CD4-positive, alpha-beta T cell treated with Interleukin-6 for 4 hours (primary cell): Measurements from ENCODE around the gene AXIN1.
"Not testable (repeated sequence)": the region's sequence is repeated elsewhere in the genome, so short reads cannot be mapped to it uniquely, and the experiment has no call there.

Experiments used
- DNase-seq: peaks from one replicate; pipeline ENCODE4 v3.0.0-alpha.2; 2020; ENCODE audit warnings: mixed read lengths

The AXIN1 gene

DNA sequence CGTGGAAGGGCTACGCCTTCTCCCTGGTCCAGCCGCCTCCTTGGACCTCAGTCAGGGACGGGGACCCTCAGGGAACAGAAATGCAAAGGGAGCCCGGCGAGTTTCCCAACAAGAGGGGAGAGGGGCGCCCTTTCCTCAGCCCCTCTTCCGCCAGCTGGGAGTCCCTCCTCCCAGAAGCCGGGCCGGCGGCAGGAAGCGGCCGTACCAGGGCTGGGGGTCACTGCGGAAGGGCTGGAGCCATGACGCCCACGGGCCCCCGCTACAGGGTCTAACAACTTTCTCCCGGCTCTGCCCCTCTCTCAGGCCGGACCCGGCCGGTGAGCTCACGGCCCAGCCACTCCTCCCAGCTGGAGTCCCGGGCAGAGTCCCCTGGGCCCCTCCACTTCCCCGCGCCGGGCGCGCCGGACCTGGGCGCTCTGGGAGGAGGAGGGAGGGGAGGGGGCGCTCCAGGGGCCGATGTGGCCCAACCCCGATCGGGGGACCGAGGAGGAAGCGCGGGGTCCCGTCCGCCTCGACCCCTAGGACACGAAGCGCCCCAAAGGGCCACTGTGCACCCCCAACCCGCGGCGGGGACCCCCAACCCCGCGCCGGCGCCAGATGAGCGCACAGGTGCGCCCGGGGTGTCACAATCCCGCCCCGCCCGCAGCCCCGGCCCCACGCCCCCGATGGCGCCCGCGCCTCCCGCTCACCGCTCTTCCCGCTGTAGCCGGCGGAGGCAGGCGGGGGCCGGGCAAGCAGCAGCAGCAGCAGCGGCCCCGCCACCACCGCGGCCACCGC is 28.7 kb upstream of the AXIN1 start:
- DNase-seq: peak; percentile 61

DNA sequence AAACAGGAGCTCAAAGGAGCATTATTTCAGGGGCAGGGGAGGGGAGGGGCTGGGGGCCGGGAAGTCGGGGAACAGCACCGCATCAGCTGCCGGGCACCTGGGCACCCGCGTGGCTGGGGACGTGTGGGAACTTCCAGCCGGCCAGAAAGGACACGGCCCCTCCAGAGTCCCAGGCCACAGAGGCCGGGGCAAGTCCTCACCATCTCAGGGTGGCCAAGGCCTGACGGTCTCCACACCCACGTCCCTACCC is 28.2 kb upstream of the AXIN1 start:
- no peak for DNase-seq

DNA sequence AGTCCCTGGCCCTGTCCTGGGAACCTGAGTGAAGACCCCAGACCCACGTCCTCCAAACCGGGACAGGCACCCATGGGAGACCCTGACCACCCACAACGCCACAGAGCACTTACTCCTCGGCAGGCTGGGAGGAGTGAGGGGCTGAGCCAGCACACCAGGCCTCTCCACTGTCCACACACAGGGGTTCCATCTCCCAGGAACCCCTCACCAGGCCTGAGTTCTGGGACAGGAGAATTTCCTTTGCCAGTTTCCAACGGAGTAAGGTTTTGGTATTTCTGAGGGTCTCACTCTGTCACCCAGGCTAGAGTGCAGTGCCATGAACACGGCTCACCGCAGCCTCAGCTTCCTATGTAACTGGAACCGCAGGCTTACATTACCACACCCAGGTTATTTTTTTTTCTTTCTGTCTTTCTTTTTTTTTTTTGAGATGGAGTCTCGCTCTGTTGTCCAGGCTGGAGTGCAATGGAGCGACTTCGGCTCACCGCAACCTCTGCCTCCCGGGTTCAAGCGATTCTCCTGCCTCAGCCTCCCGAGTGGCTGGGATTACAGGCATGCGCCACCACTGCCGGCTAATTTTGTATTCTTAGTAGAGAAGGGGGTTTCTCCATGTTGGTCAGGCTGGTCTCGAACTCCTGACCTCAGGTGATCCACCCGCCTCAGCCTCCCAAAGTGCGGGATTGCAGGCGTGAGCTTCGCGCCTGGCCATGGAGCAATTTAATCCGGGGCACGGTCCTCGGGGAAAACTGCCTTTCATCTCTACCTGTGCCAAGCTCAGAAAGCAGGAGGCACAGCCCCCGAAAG is 27.6 kb upstream of the AXIN1 start:
- DNase-seq: peak; percentile 44

DNA sequence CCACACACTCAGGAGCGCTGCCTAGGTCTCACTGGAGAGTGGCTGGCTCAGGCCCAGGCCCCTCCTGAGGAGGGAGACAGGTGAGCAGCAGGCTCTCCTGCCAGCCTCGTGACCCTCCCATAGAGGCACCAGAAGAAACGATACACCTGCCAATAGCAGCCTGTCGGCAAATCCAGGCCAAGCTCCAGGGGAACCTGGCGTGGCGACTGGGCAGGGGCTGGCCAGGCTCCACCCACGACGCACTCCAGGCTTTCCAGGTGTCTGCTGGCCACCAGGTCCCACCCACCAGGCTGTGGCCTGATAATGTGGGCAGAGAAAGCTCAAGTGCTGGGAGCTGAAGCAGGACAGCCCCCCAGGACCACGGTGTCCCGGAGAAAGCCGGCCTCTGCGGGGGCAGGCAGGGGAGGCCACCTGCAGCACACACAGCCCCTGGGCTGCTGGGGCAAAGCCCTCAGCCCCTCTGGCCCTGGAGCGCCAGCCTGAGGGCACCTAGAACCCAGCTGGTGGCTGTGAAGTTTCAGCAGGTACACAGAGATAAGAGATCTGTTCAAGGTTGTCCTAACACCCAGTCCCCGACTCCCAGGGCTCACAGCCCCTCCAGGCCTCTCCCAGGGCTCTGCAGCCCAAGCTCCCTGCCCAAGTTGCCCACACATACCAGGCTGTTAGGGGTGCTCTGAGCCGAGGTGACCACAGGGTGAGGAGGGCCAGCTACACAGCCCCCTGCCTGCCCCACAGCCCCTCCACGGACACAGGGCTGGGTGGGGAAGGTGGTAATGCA is 26.8 kb upstream of the AXIN1 start:
- no peak for DNase-seq

DNA sequence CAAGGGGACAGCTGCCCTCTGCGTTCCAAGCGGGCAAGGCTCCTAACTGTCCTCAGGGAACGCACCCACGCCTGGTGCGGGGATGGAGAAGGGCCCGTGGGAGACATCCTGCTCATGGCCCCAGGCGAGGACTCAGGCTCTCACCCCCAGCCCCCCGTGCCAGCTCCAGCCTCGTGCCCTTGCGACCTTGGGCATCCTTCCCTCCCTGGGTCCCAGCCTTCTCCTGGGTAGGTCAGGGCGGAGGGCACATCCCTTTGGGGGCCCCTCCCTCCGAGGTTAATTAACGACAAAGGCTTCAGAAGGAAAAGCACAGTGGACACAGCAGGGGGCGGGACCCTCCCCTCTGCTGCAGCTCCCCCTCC is 26.3 kb upstream of the AXIN1 start:
- DNase-seq: no peak

DNA sequence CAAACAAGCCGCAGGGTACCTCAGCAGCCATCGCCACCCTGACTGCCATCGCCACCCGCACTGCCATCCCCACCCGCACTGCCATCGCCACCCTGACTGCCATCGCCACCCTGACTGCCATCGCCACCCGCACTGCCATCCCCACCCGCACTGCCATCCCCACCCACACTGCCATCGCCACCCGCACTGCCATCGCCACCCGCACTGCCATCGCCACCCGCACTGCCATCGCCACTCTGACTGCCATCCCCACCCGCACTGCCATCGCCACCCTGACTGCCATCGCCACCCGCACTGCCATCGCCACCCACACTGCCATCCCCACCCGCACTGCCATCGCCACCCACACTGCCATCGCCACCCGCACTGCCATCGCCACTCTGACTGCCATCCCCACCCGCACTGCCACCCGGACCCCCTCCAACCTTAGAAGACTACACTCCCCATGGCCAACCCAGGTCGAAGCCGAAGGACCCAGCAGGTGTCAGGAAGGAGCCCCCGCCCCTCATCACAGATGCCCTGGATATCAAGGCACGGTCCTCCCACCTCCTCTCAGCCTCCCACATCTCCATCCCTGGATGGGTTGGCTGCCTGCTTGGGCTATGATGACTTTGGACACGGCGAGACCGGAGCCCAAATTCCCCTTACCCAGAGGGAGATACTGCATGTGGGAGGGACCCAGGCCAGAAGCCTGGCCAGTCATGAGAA is 25.7 kb upstream of the AXIN1 start:
- DNase-seq: not testable (repeated sequence)

DNA sequence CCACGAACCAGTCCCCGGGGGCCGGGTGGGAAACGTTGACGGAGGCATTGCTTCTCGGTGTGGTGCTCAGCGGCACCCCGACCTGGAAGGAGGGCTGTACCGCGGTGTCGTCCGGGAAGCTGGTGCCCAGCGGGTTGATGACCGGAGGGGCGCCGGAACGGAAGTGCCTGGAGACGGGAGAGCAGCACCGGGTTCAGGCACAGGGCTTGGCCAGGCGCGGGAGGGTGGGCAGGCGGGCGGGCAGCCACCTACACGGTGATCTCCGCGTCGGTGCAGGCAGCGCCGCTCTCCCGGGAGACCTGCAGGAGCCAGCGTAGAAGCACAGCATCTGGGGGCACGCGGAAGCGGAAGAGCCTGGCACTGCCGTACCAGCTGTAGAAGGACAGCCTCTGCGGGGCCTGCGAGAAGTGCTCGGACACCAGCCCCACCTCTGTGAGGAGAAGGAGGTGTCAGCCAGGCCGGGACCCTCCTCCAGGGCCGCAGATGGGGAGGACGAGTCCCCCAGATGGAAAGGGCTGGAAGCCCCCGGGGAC is 25.0 kb upstream of the AXIN1 start:
- no peak for DNase-seq

DNA sequence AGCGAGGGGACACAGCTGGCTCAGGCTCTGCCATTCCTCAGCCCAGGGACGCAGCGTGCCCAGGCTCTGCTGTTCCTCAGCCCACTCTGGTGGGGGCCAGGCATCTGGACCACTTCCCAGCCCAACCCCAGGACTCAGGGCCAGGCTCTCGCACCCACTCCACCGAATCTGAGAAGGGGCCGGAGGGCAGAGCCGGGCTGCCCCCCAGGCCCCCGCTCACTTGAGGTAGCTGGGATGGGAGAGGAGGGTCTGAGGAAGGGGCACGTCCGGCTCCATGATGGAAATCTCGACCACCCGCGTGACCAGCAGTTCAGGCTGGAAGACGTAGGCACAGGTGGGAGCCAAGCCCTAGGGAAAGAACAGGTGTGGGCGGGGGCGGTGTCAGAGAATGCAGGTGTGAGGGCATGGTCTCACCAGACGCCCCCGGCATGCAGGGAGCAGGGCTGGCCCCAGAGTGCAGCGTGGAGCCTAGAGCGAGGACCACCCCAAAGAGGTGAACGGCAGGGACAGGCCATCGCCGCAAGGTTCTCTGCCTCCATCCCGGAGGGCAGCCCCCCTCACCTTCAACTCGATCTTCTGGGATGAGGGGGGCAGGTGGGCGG is 24.4 kb upstream of the AXIN1 start:
- DNase-seq: no peak

DNA sequence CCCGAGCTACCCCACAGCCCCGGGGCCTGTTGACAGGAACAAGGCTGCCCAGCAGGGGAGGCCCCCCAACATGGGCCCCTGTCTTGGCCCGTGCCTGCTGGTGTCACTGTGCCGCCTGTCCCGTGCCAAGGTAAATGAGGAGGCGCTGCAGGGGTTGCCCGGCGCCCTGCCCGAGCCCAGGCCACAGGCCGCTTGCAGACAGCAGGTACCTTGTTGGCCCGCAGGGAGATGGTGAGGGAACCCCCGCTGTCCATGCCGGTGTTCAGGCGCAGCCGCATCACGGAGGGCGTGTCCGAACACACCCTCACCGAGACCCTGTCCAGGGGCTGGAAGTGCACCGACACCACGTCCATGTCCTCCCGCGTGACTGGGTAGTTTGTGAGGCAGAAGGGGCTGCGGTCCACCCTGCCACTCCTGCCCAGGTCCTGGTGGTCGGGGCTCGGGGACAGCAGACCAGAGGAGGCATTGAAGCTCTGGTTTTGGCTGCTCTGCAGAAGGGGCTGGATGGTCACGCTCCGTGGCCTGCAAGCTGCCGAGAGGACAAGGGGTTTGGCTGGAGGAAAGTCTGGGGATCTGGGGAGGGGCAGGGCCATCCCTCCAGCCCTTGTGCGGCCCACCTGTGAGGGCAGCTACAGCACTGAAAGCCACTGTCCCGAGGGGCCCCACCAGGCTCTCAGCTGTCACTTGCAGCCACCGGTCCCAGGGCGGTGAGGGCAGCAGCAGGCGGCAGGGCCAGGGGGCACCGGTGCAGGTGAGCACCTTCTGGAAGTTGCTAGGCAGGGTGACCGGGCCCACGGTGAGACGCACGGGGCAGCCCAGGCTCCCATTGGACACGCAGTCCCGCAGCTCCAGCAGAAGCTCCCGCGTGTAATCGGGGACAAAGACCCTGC is 23.6 kb upstream of the AXIN1 start:
- DNase-seq: no peak

DNA sequence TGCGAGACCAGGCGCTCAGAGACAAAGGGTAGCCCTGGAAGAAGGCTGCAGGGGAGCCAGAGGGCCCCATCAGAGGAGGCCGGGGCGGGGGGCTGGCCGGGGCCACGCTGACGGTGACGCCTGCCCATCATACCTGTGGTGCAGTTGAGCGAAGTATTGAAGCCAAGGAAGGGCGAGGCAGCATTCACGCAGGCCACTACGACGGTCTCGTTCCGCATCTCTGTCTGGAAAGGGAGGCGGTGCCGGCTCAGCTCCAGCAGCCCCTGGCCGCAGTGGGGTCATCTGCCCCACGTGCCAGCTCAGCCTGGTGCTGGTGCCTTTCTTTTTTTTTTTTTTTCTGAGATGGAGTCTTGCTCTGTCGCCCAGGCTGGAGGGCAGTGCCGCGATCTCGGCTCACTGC is 22.7 kb upstream of the AXIN1 start:
- DNase-seq: no peak

DNA sequence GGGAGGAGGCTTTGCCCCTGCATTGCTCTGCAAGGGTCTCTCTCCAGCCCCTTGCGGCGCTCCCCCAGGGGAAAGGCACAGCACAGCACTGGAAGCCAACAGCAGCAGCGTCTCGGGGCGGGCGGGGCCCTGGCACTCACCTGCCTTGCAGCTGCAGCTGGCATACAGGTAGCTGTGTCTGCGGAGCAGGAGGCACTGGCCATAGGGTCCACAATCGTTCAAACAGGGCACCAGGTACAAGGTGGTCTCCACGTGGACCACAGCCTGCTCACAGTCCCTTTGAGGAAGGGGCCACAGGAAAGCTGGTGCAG is 22.0 kb upstream of the AXIN1 start:
- DNase-seq: no peak

DNA sequence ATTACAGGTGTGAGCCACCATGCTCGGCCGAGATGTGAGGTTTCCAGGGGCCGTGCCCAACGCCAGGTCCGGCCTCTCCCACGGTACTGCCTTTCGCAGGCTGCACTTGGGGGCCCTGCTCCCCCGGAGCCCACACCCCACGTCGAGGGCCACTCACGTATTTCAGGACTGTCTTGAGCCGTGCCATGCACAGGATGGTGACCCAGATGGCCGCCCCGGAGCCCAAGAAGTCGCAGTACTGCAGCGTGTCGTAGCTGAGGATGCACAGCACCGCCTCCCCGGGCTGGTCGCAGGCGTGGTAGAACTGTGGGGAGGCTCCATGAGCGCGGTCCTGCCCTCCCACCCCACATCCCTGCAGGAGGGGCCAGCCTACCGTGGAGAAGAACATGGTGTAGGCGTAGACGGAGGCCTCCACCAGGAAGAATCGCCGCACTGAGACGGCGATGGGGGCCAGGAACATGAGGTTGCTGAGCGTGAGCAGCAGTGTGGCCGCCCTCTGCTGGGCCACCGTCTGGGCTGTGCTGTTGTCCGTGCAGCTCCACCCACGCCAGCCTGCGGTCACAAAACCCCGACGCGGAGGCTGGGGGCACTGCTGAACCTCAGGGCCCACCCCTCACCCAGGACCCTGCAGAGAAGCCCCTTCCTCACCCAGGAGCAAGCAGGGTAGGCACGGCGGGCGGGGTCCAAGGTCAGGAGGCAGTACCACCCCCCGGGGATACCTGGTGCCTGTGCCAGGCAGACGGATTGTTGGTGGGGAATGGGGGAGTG is 21.5 kb upstream of the AXIN1 start:
- no peak for DNase-seq

DNA sequence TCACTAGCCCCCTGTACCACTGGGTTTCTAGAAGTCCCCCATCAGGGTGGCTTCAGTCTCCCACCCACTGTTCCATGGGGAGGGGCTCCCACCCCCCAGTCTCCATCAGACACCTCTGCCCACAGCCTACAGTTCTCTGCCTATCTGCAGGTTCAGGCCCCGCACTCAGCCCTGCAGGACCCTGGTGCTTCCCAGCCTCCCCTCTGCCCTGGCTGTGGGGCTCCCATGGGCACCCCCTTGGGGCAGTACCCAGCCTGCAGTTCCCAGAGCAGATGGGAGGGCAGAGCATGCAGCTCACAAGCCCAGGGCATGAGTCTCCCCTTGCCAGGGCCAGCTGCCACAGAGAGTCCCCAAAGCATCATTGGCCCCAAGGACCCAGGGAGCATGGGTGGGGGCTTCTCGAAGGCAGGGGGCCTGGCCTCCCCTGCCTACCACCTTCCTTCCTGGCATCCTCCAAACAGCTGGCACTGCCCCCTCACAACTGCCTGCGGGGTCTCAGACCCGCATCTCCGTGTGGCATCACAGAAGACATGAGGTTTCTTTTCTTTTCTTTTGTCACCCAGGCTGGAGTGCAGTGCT is 20.6 kb upstream of the AXIN1 start:
- DNase-seq: no peak

DNA sequence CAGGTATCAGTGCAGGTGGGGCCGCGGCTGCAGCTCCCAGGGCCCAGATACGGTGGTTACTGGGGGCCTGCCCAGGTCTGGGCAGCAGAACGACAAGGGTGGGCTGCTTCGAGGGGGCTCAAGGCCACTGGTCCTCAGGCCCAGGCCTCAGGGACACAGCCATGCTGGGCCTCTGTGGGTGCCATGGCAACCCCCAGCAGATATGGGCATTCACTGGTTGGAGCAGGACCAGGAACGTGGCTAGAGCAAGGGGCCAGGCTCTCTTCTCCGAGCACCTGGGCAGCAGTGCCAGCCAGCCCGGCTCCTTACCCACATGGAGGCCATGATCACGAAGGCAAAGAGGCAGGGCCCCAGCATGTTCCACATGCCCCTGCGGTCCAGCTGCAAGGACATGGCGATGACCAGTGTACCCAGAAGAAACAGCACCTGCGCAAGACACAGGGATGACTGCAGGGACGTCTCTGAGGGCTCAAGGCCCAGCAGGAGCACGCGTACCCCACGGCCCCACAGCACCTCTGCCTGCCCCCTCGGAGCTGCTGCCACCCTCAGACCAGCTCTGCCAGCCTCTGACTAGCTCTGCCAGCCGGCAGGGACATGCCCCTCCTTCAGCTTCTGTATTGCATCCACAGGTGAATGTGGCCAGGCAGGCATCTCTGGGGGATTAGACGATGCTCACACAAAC is 19.9 kb upstream of the AXIN1 start:
- DNase-seq: no peak

DNA sequence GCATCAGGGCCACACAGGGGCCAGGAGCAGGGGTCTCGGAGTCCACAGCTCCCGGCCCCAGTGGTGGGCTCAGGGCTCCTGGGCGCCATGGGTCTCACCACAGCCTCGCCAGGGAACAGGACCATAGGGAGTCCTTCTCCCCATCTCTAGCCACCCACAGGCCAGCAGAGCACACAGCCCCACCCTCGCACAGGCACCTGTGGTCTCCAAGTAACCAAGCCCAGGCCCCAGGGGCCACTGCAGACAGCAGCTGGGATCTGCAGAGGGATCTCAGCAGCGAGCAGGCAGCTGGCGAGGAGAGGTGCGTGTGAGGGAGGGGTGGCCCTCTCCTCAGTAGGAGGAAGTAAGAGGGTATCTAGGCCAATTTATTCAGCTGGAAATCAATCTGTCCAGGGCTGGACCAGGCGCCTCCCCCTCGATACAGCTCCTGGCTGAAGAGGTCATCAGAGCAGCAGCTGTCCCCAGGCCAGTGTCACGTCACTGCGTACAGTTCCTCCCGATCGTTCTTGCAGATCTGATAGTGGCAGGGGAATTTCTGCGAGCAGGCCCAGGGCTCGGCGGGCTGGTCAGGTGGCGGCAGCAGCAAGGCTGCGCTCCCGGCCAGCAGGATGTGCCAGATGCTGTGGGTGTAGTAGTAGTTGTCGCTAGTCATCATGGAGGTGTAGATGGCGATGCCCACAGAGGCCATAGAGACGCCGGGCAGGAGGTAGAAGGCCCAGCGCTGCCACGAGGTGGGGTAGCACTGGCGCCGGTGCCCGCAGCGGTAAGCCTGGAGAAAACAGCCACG is 19.2 kb upstream of the AXIN1 start:
- DNase-seq: no peak

DNA sequence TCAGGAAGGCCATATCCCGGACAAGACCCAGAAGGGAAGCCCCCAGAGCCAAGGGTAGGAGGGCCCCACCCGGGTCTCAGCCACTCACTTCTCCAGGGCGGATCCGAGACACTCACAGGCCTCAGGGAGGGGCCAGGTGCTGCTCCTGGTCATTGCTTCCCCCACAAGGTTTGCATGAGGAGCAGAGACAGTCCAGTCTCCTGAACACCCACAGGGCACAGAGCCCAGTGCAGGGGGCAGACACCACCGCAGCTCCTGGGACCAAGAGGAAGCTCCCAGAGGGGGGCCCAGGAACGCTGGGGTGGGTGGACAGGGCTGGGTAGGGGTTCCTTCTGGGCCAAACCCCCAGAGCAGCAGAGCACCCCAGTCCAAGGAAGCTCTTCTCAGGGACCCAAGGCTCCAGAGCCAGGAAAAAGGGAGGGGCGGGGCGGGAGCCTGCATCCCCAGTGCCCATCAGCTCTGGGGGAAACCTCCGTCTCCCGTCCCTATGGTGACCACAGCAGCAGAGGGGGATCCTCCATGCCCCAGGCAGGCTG is 18.5 kb upstream of the AXIN1 start:
- DNase-seq: no peak

DNA sequence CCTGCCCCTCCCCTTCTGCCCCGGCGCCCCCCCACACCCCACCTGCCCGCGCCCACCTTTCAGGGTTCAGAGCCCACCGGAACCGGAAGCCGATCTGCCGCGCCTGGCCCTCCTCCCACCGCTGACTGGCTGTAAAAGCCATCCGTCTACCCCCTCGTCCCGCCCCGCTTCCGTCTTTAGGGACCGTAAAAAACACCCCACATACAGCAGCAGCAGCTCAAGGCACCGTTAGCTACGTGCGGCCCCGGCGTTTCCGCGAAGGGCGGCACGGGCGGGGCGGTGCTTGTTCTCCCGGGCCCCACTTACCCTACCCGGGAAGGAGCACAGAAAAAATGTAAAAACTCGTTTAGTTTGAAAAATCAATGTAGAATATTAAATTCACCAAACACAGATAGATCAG is 17.9 kb upstream of the AXIN1 start, which contains the start of gene MRPL28:
Gene MRPL28 (minus strand): TSS at position 96 of the 400 bp plus-strand sequence. CDS start 320 bp downstream, outside the sequence.
- DNase-seq: peak; percentile 94

DNA sequence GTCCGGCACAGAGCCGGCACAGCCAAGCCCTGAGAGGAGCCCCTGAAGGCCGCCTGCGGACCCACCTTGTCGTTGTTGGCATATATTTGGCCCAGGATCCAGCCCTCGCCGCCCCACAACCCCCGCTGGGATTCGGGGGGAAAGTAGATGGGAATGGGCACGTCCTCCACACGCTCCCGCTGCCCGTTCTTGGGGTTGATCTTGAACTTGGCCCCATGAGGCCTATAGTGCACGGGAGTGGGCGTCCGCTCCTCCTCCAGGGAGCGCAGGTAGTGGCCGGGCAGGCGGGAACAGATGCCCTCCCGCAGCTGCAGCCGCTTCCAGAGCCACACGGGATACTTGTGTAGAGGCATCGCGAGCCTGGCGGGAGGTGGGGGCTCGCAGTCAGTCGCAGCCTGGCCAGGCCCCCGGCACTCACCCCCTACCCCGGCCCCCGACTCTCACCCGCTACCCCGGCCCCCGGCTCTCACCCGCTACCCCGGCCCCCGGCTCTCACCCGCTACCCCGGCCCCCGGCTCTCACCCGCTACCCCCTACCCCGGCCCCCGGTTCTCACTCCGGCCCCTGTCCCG is 17.4 kb upstream of the AXIN1 start:
- DNase-seq: no peak
